GM20431 (cell line): ENCODE measurements around the gene IL15.
"Not testable (repeated sequence)": the region's sequence is repeated elsewhere in the genome, so short reads cannot be mapped to it uniquely, and the experiment has no call there.

ENCODE experiments used
- in situ Hi-C: fragments of 300-500 bp; cut with MseI, MboI; formaldehyde crosslinking; loops from one replicate; pipeline ENCODE4 v1.15.0; 2020; ENCODE audit warnings: low sequenced_read_pairs; ENCODE audit not compliant: unreplicated experiment

Gene IL15

GRCh38 chr4:141636082-141636770 lies at the start of gene IL15:
TSS of gene IL15 (plus strand) at chr4:141636583. CDS start at chr4:141719465, 82,882 bp downstream.
- in situ Hi-C loops = no loop called here

- in situ Hi-C loops = no loop called here
These were observed 48.5 kb upstream of the IL15 start for GRCh38 chr4:141587897-141588296.

- in situ Hi-C loops = no loop called here
These were observed 40.9 kb upstream of the IL15 start for GRCh38 chr4:141595531-141595930.

- in situ Hi-C loops = no loop called here
These were observed 36.5 kb upstream of the IL15 start for GRCh38 chr4:141599853-141600252.

GRCh38 chr4:141604683-141605082 lies 31.7 kb upstream of the IL15 start:
- in situ Hi-C loops = not testable (repeated sequence)

GRCh38 chr4:141605425-141605856 lies 30.9 kb upstream of the IL15 start:
- in situ Hi-C loops = no loop called here

GRCh38 chr4:141609243-141609642 lies 27.1 kb upstream of the IL15 start:
- in situ Hi-C loops = no loop called here

GRCh38 chr4:141610365-141610764 lies 26.0 kb upstream of the IL15 start:
- in situ Hi-C loops = no loop called here

GRCh38 chr4:141614878-141615586 lies 21.4 kb upstream of the IL15 start:
- in situ Hi-C loops = no loop called here

- in situ Hi-C loops = not testable (repeated sequence)
These were observed 20.8 kb upstream of the IL15 start for GRCh38 chr4:141615587-141615918.

- in situ Hi-C loops = no loop called here
These were observed 15.7 kb upstream of the IL15 start for GRCh38 chr4:141620715-141621114.

GRCh38 chr4:141625023-141625422 lies 11.4 kb upstream of the IL15 start:
- in situ Hi-C loops = no loop called here

- in situ Hi-C loops = no loop called here
These were observed 5.5 kb upstream of the IL15 start for GRCh38 chr4:141630854-141631253.

GRCh38 chr4:141635736-141636081 lies 674 bp upstream of the IL15 start:
- in situ Hi-C loops = no loop called here

- in situ Hi-C loops = no loop called here
These were observed 533 bp downstream of the IL15 start for GRCh38 chr4:141636771-141637460.

- in situ Hi-C loops = no loop called here
These were observed 1.2 kb downstream of the IL15 start for GRCh38 chr4:141637565-141637964.

- in situ Hi-C loops = no loop called here
These were observed 1.8 kb downstream of the IL15 start for GRCh38 chr4:141638230-141638629.

- in situ Hi-C loops = no loop called here
These were observed 4.3 kb downstream of the IL15 start for GRCh38 chr4:141640696-141641095.

- in situ Hi-C loops = no loop called here
These were observed 5.7 kb downstream of the IL15 start for GRCh38 chr4:141642063-141642462.

GRCh38 chr4:141642711-141643110 lies 6.3 kb downstream of the IL15 start:
- in situ Hi-C loops = no loop called here

GRCh38 chr4:141643557-141643956 lies 7.2 kb downstream of the IL15 start:
- in situ Hi-C loops = no loop called here
